HG02571 (cell line): ENCODE measurements around the gene MAP6.

Source experiments
- ATAC-seq: cut with Tn5 transposase; IDR thresholded peaks from one replicate; pipeline ENCODE4 v1.9.1; 2021; ENCODE audit warnings: mild to moderate bottlenecking, moderate library complexity; ENCODE audit not compliant: unreplicated experiment

Gene MAP6

GRCh38 chr11:75632450-75632849 is 36.4 kb downstream of the MAP6 start:
- ATAC-seq: no peak

GRCh38 chr11:75631086-75631730 is 37.6 kb downstream of the MAP6 start:
- ATAC-seq: no peak

- no peak for ATAC-seq
These were observed 40.8 kb downstream of the MAP6 start for GRCh38 chr11:75627906-75628668.

GRCh38 chr11:75626889-75627529 is 41.8 kb downstream of the MAP6 start:
- ATAC-seq: no peak

GRCh38 chr11:75625991-75626888 is 42.6 kb downstream of the MAP6 start:
- ATAC-seq: no peak

- no peak for ATAC-seq
These were observed 43.8 kb downstream of the MAP6 start for GRCh38 chr11:75625021-75625420.

- no peak for ATAC-seq
These were observed 52.6 kb downstream of the MAP6 start for GRCh38 chr11:75616281-75616680.

GRCh38 chr11:75615751-75616150 is 53.1 kb downstream of the MAP6 start:
- no peak for ATAC-seq

GRCh38 chr11:75611823-75612222 is 57.0 kb downstream of the MAP6 start:
- ATAC-seq: no peak

- ATAC-seq: no peak
These were observed 62.7 kb downstream of the MAP6 start for GRCh38 chr11:75606099-75606498.

- ATAC-seq: no peak
These were observed 64.8 kb downstream of the MAP6 start for GRCh38 chr11:75603791-75604736.

GRCh38 chr11:75602951-75603350 is 65.9 kb downstream of the MAP6 start:
- ATAC-seq: no peak

GRCh38 chr11:75601494-75601893 is 67.3 kb downstream of the MAP6 start:
- no peak for ATAC-seq

GRCh38 chr11:75600356-75600755 is 68.5 kb downstream of the MAP6 start:
- no peak for ATAC-seq

GRCh38 chr11:75598900-75599299 is 69.9 kb downstream of the MAP6 start:
- no peak for ATAC-seq

GRCh38 chr11:75598264-75598663 is 70.6 kb downstream of the MAP6 start:
- ATAC-seq: no peak

GRCh38 chr11:75597636-75598035 is 71.2 kb downstream of the MAP6 start:
- ATAC-seq: no peak

- ATAC-seq: no peak
These were observed 71.9 kb downstream of the MAP6 start for GRCh38 chr11:75596914-75597313.

- no peak for ATAC-seq
These were observed 73.4 kb downstream of the MAP6 start for GRCh38 chr11:75595429-75595828.

GRCh38 chr11:75594211-75594610 is 74.6 kb downstream of the MAP6 start:
- ATAC-seq: no peak
